DOHH2 (cell line): ENCODE measurements around the gene EFL1.

Experiments
- H3F3A ChIP-seq: fragments of 200-600 bp; sonication (generic), shearing (Covaris generic); 2 replicates; pipeline ENCODE4 v1.6.0; 2016; ENCODE audit warnings: antibody characterized with exemption, mild to moderate bottlenecking; ENCODE audit not compliant: control insufficient read depth, insufficient read depth
- H3K27ac ChIP-seq: fragments of 200-600 bp; sonication (generic); 2 replicates; pipeline ENCODE4 v1.5.1; 2014; ENCODE audit warnings: low read depth, mild to moderate bottlenecking, low read length, moderate library complexity
- H3K27me3 ChIP-seq: fragments of 200-600 bp; sonication (generic); 2 replicates; pipeline ENCODE4 v1.6.1; 2014; ENCODE audit warnings: mild to moderate bottlenecking, low read length, mixed read lengths; ENCODE audit not compliant: control insufficient read depth
- H3K36me3 ChIP-seq: fragments of 200-600 bp; sonication (generic); 2 replicates; pipeline ENCODE4 v1.6.1; 2014; ENCODE audit warnings: mild to moderate bottlenecking, low read length, moderate library complexity, mixed read lengths; ENCODE audit not compliant: control insufficient read depth
- H3K4me1 ChIP-seq: fragments of 200-600 bp; sonication (generic); 2 replicates; pipeline ENCODE4 v1.6.1; 2014; ENCODE audit warnings: mild to moderate bottlenecking, low read length, mixed read lengths; ENCODE audit not compliant: control insufficient read depth
- H3K4me2 ChIP-seq: fragments of 200-600 bp; sonication (generic); 2 replicates; pipeline ENCODE4 v1.6.0; 2014; ENCODE audit warnings: mild to moderate bottlenecking, low read length, moderate library complexity
- H3K4me3 ChIP-seq: fragments of 200-600 bp; sonication (generic); 2 replicates; pipeline ENCODE4 v1.5.1; 2014; ENCODE audit warnings: mild to moderate bottlenecking, low read length, mixed read lengths
- H3K79me2 ChIP-seq: fragments of 200-600 bp; sonication (generic); 2 replicates; pipeline ENCODE4 v1.6.1; 2014; ENCODE audit warnings: mild to moderate bottlenecking, low read length, mixed read lengths; ENCODE audit not compliant: control insufficient read depth
- H3K9me2 ChIP-seq: fragments of 200-600 bp; sonication (generic); replicated peaks from 2 replicates; pipeline ENCODE4 v1.6.1; 2014; ENCODE audit warnings: mild to moderate bottlenecking, low read length, mixed read lengths; ENCODE audit not compliant: control insufficient read depth
- H3K9me3 ChIP-seq: fragments of 200-600 bp; sonication (generic); 2 replicates; pipeline ENCODE4 v1.6.1; 2014; ENCODE audit warnings: antibody characterized with exemption, low read length, mixed read lengths; ENCODE audit not compliant: control insufficient read depth, insufficient read depth
- H4K20me1 ChIP-seq: fragments of 200-600 bp; sonication (generic); 2 replicates; pipeline ENCODE4 v1.6.0; 2014; ENCODE audit warnings: low read depth, mild to moderate bottlenecking, antibody characterized with exemption, low read length, moderate library complexity; ENCODE audit not compliant: control insufficient read depth, insufficient read depth
- CTCF ChIP-seq: fragments of 200-600 bp; sonication (generic); IDR thresholded peaks from one replicate; pipeline ENCODE4 v1.5.1; 2014; ENCODE audit warnings: antibody characterized with exemption, mild to moderate bottlenecking, low read depth, low read length; ENCODE audit not compliant: poor library complexity, severe bottlenecking
- EZH2phosphoT487 ChIP-seq: fragments of 200-600 bp; sonication (generic); IDR thresholded peaks from 2 replicates; pipeline ENCODE4 v1.6.1; 2017; ENCODE audit warnings: borderline replicate concordance, mild to moderate bottlenecking, antibody characterized with exemption, low read length, moderate library complexity, mixed read lengths

EFL1 gene

GRCh38 chr15:82138306-82138705 lies 124.2 kb downstream of the EFL1 start:
- Histone ChIP-seq H3K27ac (no peak overlapping the region), H3K36me3 (peaks cover 31% of the 10 kb centered on the region), H3K79me2 (no peaks in the 10 kb centered on the region), H3K9me2 (no peaks in the 10 kb centered on the region), H4K20me1 (no peaks in the 10 kb centered on the region), H3K4me1 (peaks cover 6% of the 10 kb centered on the region; the same call in 1 of the 2 replicates), H3K4me2 (no peak overlapping the region), H3K27me3 (no peaks in the 10 kb centered on the region), H3K4me3 (no peak overlapping the region), H3K9me3 (no peaks in the 10 kb centered on the region), H3F3A (no peaks in the 10 kb centered on the region)
- TF ChIP-seq CTCF (no peak), EZH2phosphoT487 (no peak)

GRCh38 chr15:82137261-82137660 lies 125.3 kb downstream of the EFL1 start:
- H4K20me1 ChIP-seq, result no peaks in the 10 kb centered on the region
- TF ChIP-seq CTCF, result no peak
- no peak for TF ChIP-seq EZH2phosphoT487
- no peaks in the 10 kb centered on the region for H3K9me3 ChIP-seq
- H3K36me3 ChIP-seq, result peaks cover 35% of the 10 kb centered on the region
- no peaks in the 10 kb centered on the region for H3K79me2 ChIP-seq
- no peak overlapping the region for H3K27ac ChIP-seq
- peaks cover 6% of the 10 kb centered on the region; the same call in 1 of the 2 replicates for H3K4me1 ChIP-seq
- no peak overlapping the region for H3K4me3 ChIP-seq
- no peak overlapping the region for H3K4me2 ChIP-seq
- H3K9me2 ChIP-seq, result no peaks in the 10 kb centered on the region
- no peaks in the 10 kb centered on the region for H3K27me3 ChIP-seq
- no peaks in the 10 kb centered on the region for H3F3A ChIP-seq

GRCh38 chr15:82136120-82136519 lies 126.4 kb downstream of the EFL1 start:
- Histone ChIP-seq H3K79me2 (no peaks in the 10 kb centered on the region), H4K20me1 (no peaks in the 10 kb centered on the region), H3K9me2 (no peaks in the 10 kb centered on the region), H3K36me3 (peaks cover 35% of the 10 kb centered on the region), H3K27ac (no peak overlapping the region), H3K9me3 (no peaks in the 10 kb centered on the region), H3F3A (no peaks in the 10 kb centered on the region), H3K27me3 (no peaks in the 10 kb centered on the region), H3K4me3 (no peak overlapping the region), H3K4me1 (peaks cover 6% of the 10 kb centered on the region; the same call in 1 of the 2 replicates), H3K4me2 (no peak overlapping the region)
- TF ChIP-seq EZH2phosphoT487 (no peak), CTCF (no peak)

- Histone ChIP-seq H3F3A (no peaks in the 10 kb centered on the region), H3K79me2 (no peaks in the 10 kb centered on the region), H3K9me2 (no peaks in the 10 kb centered on the region), H3K27ac (no peak overlapping the region), H3K4me2 (no peak overlapping the region), H3K9me3 (no peaks in the 10 kb centered on the region), H3K4me3 (no peak overlapping the region), H4K20me1 (no peaks in the 10 kb centered on the region), H3K36me3 (peaks cover 35% of the 10 kb centered on the region), H3K27me3 (no peaks in the 10 kb centered on the region), H3K4me1 (peaks cover 6% of the 10 kb centered on the region; the same call in 1 of the 2 replicates)
- TF ChIP-seq EZH2phosphoT487 (no peak), CTCF (no peak)
Observed at GRCh38 chr15:82135638-82136037, 126.9 kb downstream of the EFL1 start.
